Smooth muscle cell (in vitro differentiated cells): Measurements from ENCODE around the gene GLCCI1. TPM values are rescaled to one million over a fixed set of nuclear protein-coding genes. Genes with fewer than 3 reads are reported as not detected.
"Not testable (repeated sequence)": the region's sequence is repeated elsewhere in the genome, so short reads cannot be mapped to it uniquely, and the experiment has no call there.

Source experiments
- DNase-seq: peaks from one replicate; lab custom pipeline; 2025; ENCODE audit not compliant: unreplicated experiment; lab: John Stamatoyannopoulos, UW
- H2AFZ ChIP-seq: fragments of 200-600 bp; sonication (generic); 2 replicates; pipeline ENCODE4 v1.6.0; 2016; ENCODE audit warnings: antibody characterized with exemption, low read depth, mild to moderate bottlenecking
- H3F3A ChIP-seq: fragments of 200-600 bp; sonication (generic); 2 replicates; pipeline ENCODE4 v1.6.0; 2017; ENCODE audit warnings: antibody characterized with exemption, low read depth
- H3K27ac ChIP-seq: fragments of 200-600 bp; sonication (generic); 2 replicates; pipeline ENCODE4 v1.5.1; 2016; ENCODE audit warnings: low read depth, mild to moderate bottlenecking
- H3K27me3 ChIP-seq: fragments of 200-600 bp; sonication (generic); 2 replicates; pipeline ENCODE4 v1.6.1; 2016; ENCODE audit warnings: low read depth, mild to moderate bottlenecking
- H3K36me3 ChIP-seq: fragments of 200-600 bp; sonication (generic); 2 replicates; pipeline ENCODE4 v1.5.1; 2016; ENCODE audit warnings: low read depth
- H3K4me1 ChIP-seq: fragments of 200-600 bp; sonication (generic); 2 replicates; pipeline ENCODE4 v1.5.1; 2016; ENCODE audit warnings: low read depth
- H3K4me2 ChIP-seq: fragments of 200-600 bp; sonication (generic); 2 replicates; pipeline ENCODE4 v1.6.0; 2016; ENCODE audit warnings: mild to moderate bottlenecking
- H3K4me3 ChIP-seq: fragments of 200-600 bp; sonication (generic); 2 replicates; pipeline ENCODE4 v1.5.1; 2016; ENCODE audit warnings: mild to moderate bottlenecking
- H3K79me2 ChIP-seq: fragments of 200-600 bp; sonication (generic); 2 replicates; pipeline ENCODE4 v1.6.0; 2016; ENCODE audit warnings: low read depth, mild to moderate bottlenecking
- H3K9ac ChIP-seq: fragments of 200-600 bp; sonication (generic); 2 replicates; pipeline ENCODE4 v1.6.0; 2016; ENCODE audit warnings: low read depth
- H3K9me3 ChIP-seq: fragments of 200-600 bp; sonication (generic); replicated peaks from 2 replicates; pipeline ENCODE4 v1.5.1; 2016; ENCODE audit warnings: low read depth
- H4K20me1 ChIP-seq: fragments of 200-600 bp; sonication (generic); 2 replicates; pipeline ENCODE4 v1.6.0; 2016; ENCODE audit warnings: low read depth
- whole genome bisulfite sequencing: methylation state at CpG from one replicate; pipeline ENCODE4 v1.1.7; 2016; ENCODE audit warnings: low lambda C conversion rate; 5-methylcytosine and 5-hydroxymethylcytosine counted together
- polyA plus RNA-seq: library from polyadenylated mRNA; unstranded; fragments of >200 nt; fragmentation: Nextera tagmentation; extraction: Ambion mirVana; gene quantifications from 2 replicates; pipeline ENCODE4 v1.2.1, GENCODE V29; 2016
- total RNA-seq: library from RNA; depleted of rRNA; stranded (reverse); fragments of >200 nt; gene quantifications from 2 replicates; pipeline ENCODE4 v1.2.3, GENCODE V29; 2014
- TF ChIP-seq, protein P1 (sequence below): fragments of 200-600 bp; sonication (generic); IDR thresholded peaks from 2 replicates; pipeline ENCODE4 v1.5.1; 2017; ENCODE audit warnings: borderline replicate concordance, mild to moderate bottlenecking, antibody characterized with exemption; ENCODE audit not compliant: insufficient read depth, poor library complexity, severe bottlenecking

GLCCI1 gene
- total and polyA plus RNA-seq, 2 experiments from 2014 or later: 39.0 to 69.9 TPM

DNA sequence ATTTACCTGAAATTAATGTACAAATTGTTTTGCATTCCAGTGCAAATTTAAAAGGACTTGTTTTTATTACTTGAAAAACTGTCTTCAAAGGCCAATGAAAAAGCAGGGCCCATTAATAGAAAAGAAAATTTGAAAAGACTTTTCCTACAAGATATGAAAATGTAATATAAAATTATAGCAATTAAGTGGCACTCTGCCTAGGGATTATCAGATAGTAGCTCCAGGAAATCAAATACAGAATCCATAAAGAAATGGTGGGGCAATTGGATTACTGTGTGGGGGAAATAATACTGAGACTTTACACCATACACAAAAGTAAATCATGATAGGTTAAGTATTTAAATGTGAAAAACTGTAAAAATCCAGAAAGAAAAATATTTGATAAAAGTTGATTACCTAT is 89.7 kb downstream of the GLCCI1 start:
- Histone ChIP-seq H3K9ac (no peak overlapping the region), H3F3A (no peaks in the 10 kb centered on the region), H4K20me1 (no peaks in the 10 kb centered on the region), H3K27me3 (no peaks in the 10 kb centered on the region), H3K9me3 (no peaks in the 10 kb centered on the region), H3K27ac (no peak overlapping the region), H3K79me2 (no peaks in the 10 kb centered on the region), H3K4me2 (no peak overlapping the region), H3K4me1 (no peaks in the 10 kb centered on the region), H3K4me3 (no peak overlapping the region), H3K36me3 (peaks cover 20% of the 10 kb centered on the region), H2AFZ (no peak overlapping the region)
- TF ChIP-seq, protein P1, sequence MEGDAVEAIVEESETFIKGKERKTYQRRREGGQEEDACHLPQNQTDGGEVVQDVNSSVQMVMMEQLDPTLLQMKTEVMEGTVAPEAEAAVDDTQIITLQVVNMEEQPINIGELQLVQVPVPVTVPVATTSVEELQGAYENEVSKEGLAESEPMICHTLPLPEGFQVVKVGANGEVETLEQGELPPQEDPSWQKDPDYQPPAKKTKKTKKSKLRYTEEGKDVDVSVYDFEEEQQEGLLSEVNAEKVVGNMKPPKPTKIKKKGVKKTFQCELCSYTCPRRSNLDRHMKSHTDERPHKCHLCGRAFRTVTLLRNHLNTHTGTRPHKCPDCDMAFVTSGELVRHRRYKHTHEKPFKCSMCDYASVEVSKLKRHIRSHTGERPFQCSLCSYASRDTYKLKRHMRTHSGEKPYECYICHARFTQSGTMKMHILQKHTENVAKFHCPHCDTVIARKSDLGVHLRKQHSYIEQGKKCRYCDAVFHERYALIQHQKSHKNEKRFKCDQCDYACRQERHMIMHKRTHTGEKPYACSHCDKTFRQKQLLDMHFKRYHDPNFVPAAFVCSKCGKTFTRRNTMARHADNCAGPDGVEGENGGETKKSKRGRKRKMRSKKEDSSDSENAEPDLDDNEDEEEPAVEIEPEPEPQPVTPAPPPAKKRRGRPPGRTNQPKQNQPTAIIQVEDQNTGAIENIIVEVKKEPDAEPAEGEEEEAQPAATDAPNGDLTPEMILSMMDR: no peak
- DNase-seq: no peak

DNA sequence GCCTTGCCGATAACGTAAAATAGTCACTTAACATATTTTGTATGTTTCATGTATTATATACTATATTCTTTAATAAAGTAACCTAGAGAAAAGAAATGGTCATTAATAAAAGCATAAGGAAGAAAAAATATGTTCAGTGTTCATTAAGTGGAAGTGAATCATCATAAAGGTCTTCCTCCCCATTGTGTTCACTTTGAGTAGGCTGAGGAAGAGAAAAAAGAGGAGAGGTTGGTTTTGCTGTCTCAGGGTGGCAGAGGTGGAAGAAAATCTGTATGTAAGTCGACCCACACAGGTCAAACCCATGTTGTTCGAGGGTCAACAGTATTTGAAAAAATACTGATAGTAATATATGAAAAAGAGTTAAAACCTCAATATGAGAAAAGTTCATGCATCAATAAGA is 90.3 kb downstream of the GLCCI1 start:
- no peak overlapping the region for H3K4me2 ChIP-seq
- TF ChIP-seq, protein P1: no peak
- peak overlapping the region; percentile 1 for H3K27ac ChIP-seq
- no peak overlapping the region for H2AFZ ChIP-seq
- no peaks in the 10 kb centered on the region for H3K4me1 ChIP-seq
- no peak overlapping the region for H3K9ac ChIP-seq
- H3K4me3 ChIP-seq: no peak overlapping the region
- WGBS: 95% methylated on average over 4 of the region's 4 CpGs
- H3K9me3 ChIP-seq: no peaks in the 10 kb centered on the region
- no peaks in the 10 kb centered on the region for H3K79me2 ChIP-seq
- H4K20me1 ChIP-seq: no peaks in the 10 kb centered on the region
- DNase-seq: no peak
- no peaks in the 10 kb centered on the region for H3K27me3 ChIP-seq
- peaks cover 20% of the 10 kb centered on the region for H3K36me3 ChIP-seq
- no peaks in the 10 kb centered on the region for H3F3A ChIP-seq

DNA sequence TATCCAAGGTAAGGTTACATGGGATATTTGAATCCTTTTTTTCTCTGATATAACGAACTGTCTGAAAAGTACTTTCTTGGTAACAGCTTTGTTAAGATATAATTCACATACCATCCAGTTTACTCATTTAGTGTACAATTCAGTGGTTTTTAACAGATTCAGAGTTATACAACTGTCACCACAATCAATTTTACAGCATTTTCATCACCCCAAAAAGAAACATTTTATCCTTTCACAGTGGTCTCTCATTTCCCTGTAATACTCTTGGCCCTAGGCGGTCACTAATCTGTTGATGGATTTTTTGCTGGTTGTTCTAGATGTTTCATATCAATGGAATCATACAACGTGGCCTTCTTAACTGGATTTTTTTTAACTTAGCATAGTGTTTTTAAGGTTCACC is 91.6 kb downstream of the GLCCI1 start:
- H3K27me3 ChIP-seq: no peaks in the 10 kb centered on the region
- H4K20me1 ChIP-seq: no peaks in the 10 kb centered on the region
- H3K79me2 ChIP-seq: no peaks in the 10 kb centered on the region
- H3K4me3 ChIP-seq: no peak overlapping the region
- 59% methylated on average over 3 of the region's 3 CpGs for WGBS
- H3K4me2 ChIP-seq: peak overlapping the region; percentile 13
- TF ChIP-seq, protein P1: no peak
- no peak for DNase-seq
- H3K27ac ChIP-seq: peak overlapping the region; percentile 17
- H2AFZ ChIP-seq: no peak overlapping the region
- peaks cover 8% of the 10 kb centered on the region for H3F3A ChIP-seq
- H3K9ac ChIP-seq: no peak overlapping the region
- peaks cover 16% of the 10 kb centered on the region for H3K36me3 ChIP-seq
- H3K9me3 ChIP-seq: no peaks in the 10 kb centered on the region
- H3K4me1 ChIP-seq: no peaks in the 10 kb centered on the region

DNA sequence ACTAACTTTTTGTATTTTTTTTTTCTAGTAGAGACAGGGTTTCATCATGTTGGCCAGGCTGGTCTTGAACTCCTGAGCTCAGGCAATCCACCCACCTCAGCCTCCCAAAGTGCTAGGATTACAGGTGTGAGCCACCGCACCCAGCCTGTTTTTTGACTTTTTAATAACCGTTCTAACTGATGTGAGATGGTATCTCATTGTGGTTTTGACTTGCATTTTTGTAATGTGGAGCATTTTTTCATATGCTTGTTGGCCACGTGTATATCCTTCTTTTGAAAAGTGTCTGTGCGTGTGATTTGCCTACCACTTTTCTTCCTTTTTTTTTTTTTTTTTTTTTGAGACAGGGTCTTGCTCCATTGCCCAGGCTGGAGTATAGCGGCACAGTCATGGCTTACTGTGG is 94.7 kb downstream of the GLCCI1 start:
- not testable (repeated sequence) for H4K20me1 ChIP-seq, H3K4me3 ChIP-seq, DNase-seq, H2AFZ ChIP-seq, H3K9me3 ChIP-seq, H3K9ac ChIP-seq, H3K4me2 ChIP-seq, H3K36me3 ChIP-seq, H3K27me3 ChIP-seq, H3F3A ChIP-seq
- H3K4me1 ChIP-seq: peaks cover 12% of the 10 kb centered on the region
- WGBS: 78% methylated on average over 5 of the region's 5 CpGs
- H3K27ac ChIP-seq: peak overlapping the region; percentile 93
- peaks cover 18% of the 10 kb centered on the region for H3K79me2 ChIP-seq
